WTC11 (cell line): ENCODE results near the gene KCNN4.

Experiments used
- CREB1 ChIP-seq: sonication (generic); formaldehyde crosslinking; IDR thresholded peaks from 2 replicates; pipeline ENCODE4 v1.8.0; 2023; ENCODE audit warnings: mild to moderate bottlenecking, missing genetic modification reagents
- CTCF ChIP-seq: fragments of 200-600 bp; IDR thresholded peaks from 2 replicates; pipeline ENCODE4 v1.8.0; 2022; ENCODE audit warnings: antibody characterized with exemption
- ESRRA ChIP-seq: sonication (generic); formaldehyde crosslinking; IDR thresholded peaks from 2 replicates; pipeline ENCODE4 v1.8.1; 2022; ENCODE audit warnings: mild to moderate bottlenecking, missing genetic modification reagents, borderline replicate concordance
- ETV6 ChIP-seq: sonication (generic); formaldehyde crosslinking; IDR thresholded peaks from 2 replicates; pipeline ENCODE4 v1.8.1; 2022; ENCODE audit warnings: mild to moderate bottlenecking, missing genetic modification reagents
- HMGXB4 ChIP-seq: sonication (generic); formaldehyde crosslinking; IDR thresholded peaks from 2 replicates; pipeline ENCODE4 v1.8.1; 2023; ENCODE audit warnings: mild to moderate bottlenecking, moderate library complexity, missing genetic modification reagents
- IRF2 ChIP-seq: sonication (generic); formaldehyde crosslinking; IDR thresholded peaks from 2 replicates; pipeline ENCODE4 v1.8.0; 2022; ENCODE audit warnings: low read depth, missing genetic modification reagents, borderline replicate concordance
- NFE2L1 ChIP-seq: sonication (generic); formaldehyde crosslinking; IDR thresholded peaks from 2 replicates; pipeline ENCODE4 v1.8.1; 2023; ENCODE audit warnings: missing genetic modification reagents
- PREB ChIP-seq: sonication (generic); formaldehyde crosslinking; IDR thresholded peaks from 2 replicates; pipeline ENCODE4 v1.8.1; 2022; ENCODE audit warnings: mild to moderate bottlenecking, missing genetic modification reagents, moderate library complexity, borderline replicate concordance
- RELA ChIP-seq: sonication (generic); formaldehyde crosslinking; IDR thresholded peaks from 2 replicates; pipeline ENCODE4 v1.8.1; 2022; ENCODE audit warnings: missing genetic modification reagents, mild to moderate bottlenecking, borderline replicate concordance
- SMAD4 ChIP-seq: sonication (generic); formaldehyde crosslinking; IDR thresholded peaks from 2 replicates; pipeline ENCODE4 v1.8.0; 2022; ENCODE audit warnings: mild to moderate bottlenecking, missing genetic modification reagents
- ZNF121 ChIP-seq: sonication (generic); formaldehyde crosslinking; IDR thresholded peaks from 2 replicates; pipeline ENCODE4 v1.8.0; 2023; ENCODE audit warnings: missing genetic modification reagents
- ZNF281 ChIP-seq: sonication (generic); formaldehyde crosslinking; IDR thresholded peaks from 2 replicates; pipeline ENCODE4 v1.8.0; 2023; ENCODE audit warnings: mild to moderate bottlenecking, missing genetic modification reagents
- TF ChIP-seq, protein P1 (sequence below): sonication (generic); formaldehyde crosslinking; IDR thresholded peaks from 2 replicates; pipeline ENCODE4 v1.8.1; 2022; ENCODE audit warnings: mild to moderate bottlenecking, moderate library complexity, missing genetic modification reagents
- TF ChIP-seq, protein P2 (sequence below): sonication (generic); formaldehyde crosslinking; IDR thresholded peaks from 2 replicates; pipeline ENCODE4 v1.8.0; 2022; ENCODE audit warnings: mild to moderate bottlenecking, missing genetic modification reagents

GRCh38 chr19:43766755-43767043 is 14.1 kb downstream of the KCNN4 start:
- TF ChIP-seq CTCF: peak; percentile 15; the same call in 1 of the 2 replicates
- TF ChIP-seq, protein P1, sequence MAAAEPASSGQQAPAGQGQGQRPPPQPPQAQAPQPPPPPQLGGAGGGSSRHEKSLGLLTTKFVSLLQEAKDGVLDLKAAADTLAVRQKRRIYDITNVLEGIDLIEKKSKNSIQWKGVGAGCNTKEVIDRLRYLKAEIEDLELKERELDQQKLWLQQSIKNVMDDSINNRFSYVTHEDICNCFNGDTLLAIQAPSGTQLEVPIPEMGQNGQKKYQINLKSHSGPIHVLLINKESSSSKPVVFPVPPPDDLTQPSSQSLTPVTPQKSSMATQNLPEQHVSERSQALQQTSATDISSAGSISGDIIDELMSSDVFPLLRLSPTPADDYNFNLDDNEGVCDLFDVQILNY (CRISPR knock-in tag): no peak
- TF ChIP-seq ZNF121 (CRISPR knock-in tag): no peak
- TF ChIP-seq ETV6: no peak
- TF ChIP-seq NFE2L1 (CRISPR knock-in tag): no peak
- TF ChIP-seq ZNF281 (CRISPR knock-in tag): no peak
- no peak for TF ChIP-seq IRF2
- no peak for TF ChIP-seq CREB1 (CRISPR knock-in tag)
- TF ChIP-seq SMAD4: no peak
- no peak for TF ChIP-seq HMGXB4
- TF ChIP-seq ESRRA (CRISPR knock-in tag): no peak
- no peak for TF ChIP-seq RELA (CRISPR knock-in tag)
- no peak for TF ChIP-seq PREB (CRISPR knock-in tag)
- TF ChIP-seq, protein P2, sequence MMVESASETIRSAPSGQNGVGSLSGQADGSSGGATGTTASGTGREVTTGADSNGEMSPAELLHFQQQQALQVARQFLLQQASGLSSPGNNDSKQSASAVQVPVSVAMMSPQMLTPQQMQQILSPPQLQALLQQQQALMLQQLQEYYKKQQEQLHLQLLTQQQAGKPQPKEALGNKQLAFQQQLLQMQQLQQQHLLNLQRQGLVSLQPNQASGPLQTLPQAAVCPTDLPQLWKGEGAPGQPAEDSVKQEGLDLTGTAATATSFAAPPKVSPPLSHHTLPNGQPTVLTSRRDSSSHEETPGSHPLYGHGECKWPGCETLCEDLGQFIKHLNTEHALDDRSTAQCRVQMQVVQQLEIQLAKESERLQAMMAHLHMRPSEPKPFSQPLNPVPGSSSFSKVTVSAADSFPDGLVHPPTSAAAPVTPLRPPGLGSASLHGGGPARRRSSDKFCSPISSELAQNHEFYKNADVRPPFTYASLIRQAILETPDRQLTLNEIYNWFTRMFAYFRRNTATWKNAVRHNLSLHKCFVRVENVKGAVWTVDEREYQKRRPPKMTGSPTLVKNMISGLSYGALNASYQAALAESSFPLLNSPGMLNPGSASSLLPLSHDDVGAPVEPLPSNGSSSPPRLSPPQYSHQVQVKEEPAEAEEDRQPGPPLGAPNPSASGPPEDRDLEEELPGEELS (CRISPR knock-in tag): no peak
